ENCODE results near the gene CCR5AS.

GRCh38 chr3:46440531-46441294 is 33.8 kb upstream of the CCR5AS start:
- TF ChIP-seq CTCF (IDR thresholded peaks at IDR 0.05) (no peak), POLR2A (IDR thresholded peaks at IDR 0.05) (no peak)
